HCT116 (cell line): ENCODE results near the gene CELF2. TPM values are rescaled to one million over a fixed set of nuclear protein-coding genes. Genes with fewer than 3 reads are reported as not detected.

Source experiments
- ATAC-seq: fragments of 200-7000 bp; cut with Tn5 transposase; 2 replicates; pipeline ENCODE4 v1.9.1; 2020; ENCODE audit warnings: mild to moderate bottlenecking, moderate library complexity
- BruUV-seq: library from RNA; stranded (reverse); fragments of 400-500 nt; replicated peaks from 2 replicates; lab custom pipeline; 2021; lab: Mats Ljungman, UMichigan
- CTCF ChIA-PET: fragments of 300-600 bp; sonication (Branson Sonifier 250); formaldehyde crosslinking; loops from one replicate; lab custom pipeline; 2021; ENCODE audit warnings: antibody characterized with exemption; lab: Charles Lee
- POLR2A ChIA-PET: fragments of 300-600, 350-600 bp; sonication (Branson Sonifier 250); formaldehyde crosslinking; loops from one replicate; lab custom pipeline; 2021; ENCODE audit warnings: antibody characterized with exemption; lab: Charles Lee
- RAD21 ChIA-PET, 2 experiments: fragments of 300-600 bp; sonication (Branson Sonifier 250); formaldehyde crosslinking; loops; one replicate each; lab custom pipeline; 2023; ENCODE audit warnings: low total read pairs in 2 of 2; ENCODE audit not compliant: uncharacterized antibody in 2 of 2, unreplicated experiment in 2 of 2, low non-redundant PET in 1 of 2; lab: Charles Lee
- DNase-seq: peaks from one replicate; pipeline ENCODE4 v3.0.0-alpha.2; 2010; ENCODE audit warnings: low read depth, low spot score
- H2AFZ ChIP-seq: fragments of 200-600 bp; shearing (Covaris generic), sonication (generic); 2 replicates; pipeline ENCODE4 v1.6.1; 2017; ENCODE audit warnings: low read depth, mixed run types, mixed read lengths, antibody characterized with exemption, low read length; ENCODE audit not compliant: poor library complexity, severe bottlenecking
- H3K27ac ChIP-seq: 2 replicates; pipeline ENCODE4 v1.5.1; 2012; ENCODE audit warnings: low read depth, low read length
- H3K27me3 ChIP-seq: fragments of 200-600 bp; sonication (generic); 2 replicates; pipeline ENCODE4 v1.6.1; 2016; ENCODE audit warnings: mixed run types, low read length, mixed read lengths; ENCODE audit not compliant: insufficient read depth
- H3K36me3 ChIP-seq, 2 experiments: fragments of 200-500 bp in 1 of 2; fragments of 200-600 bp in 1 of 2; sonication (Bioruptor generic) in 1 of 2; sonication (generic) in 1 of 2; 2 replicates each; pipeline versions ENCODE4 v1.5.1 to v1.6.1; 2014 to 2016; ENCODE audit warnings: low read length in 2 of 2, inconsistent platforms in 1 of 2, mixed read lengths in 1 of 2, mixed run types in 1 of 2; ENCODE audit not compliant: insufficient read depth in 2 of 2, control insufficient read depth in 1 of 2
- H3K4me1 ChIP-seq, 2 experiments: fragments of 200-600 bp in 1 of 2; sonication (generic) in 1 of 2; 2 replicates each; pipeline versions ENCODE4 v1.5.1 to v1.6.1; 2012 to 2017; ENCODE audit warnings: low read length in 2 of 2, inconsistent platforms in 1 of 2, mild to moderate bottlenecking in 1 of 2, mixed read lengths in 1 of 2, mixed run types in 1 of 2, moderate library complexity in 1 of 2; ENCODE audit not compliant: insufficient read depth in 2 of 2, control insufficient read depth in 1 of 2
- H3K4me2 ChIP-seq: fragments of 200-600 bp; sonication (generic); 2 replicates; pipeline ENCODE4 v1.6.1; 2017; ENCODE audit warnings: mixed run types, low read length, mixed read lengths
- H3K4me3 ChIP-seq, 2 experiments: fragments of 200-600 bp in 1 of 2; sonication (generic) in 1 of 2; replicated peaks in 1 of 2; 2 replicates each; pipeline ENCODE4 v1.5.1; 2011 to 2016; ENCODE audit warnings: low read length in 2 of 2, control low read depth in 1 of 2, low read depth in 1 of 2, mild to moderate bottlenecking in 1 of 2, mixed read lengths in 1 of 2, mixed run types in 1 of 2
- H3K79me2 ChIP-seq: fragments of 200-600 bp; sonication (generic); 2 replicates; pipeline ENCODE4 v1.6.1; 2017; ENCODE audit warnings: mild to moderate bottlenecking, mixed run types, low read length, moderate library complexity, mixed read lengths; ENCODE audit not compliant: insufficient read depth
- H3K9ac ChIP-seq: fragments of 200-600 bp; sonication (generic); 2 replicates; pipeline ENCODE4 v1.6.1; 2016; ENCODE audit warnings: low read length, mixed read lengths
- H3K9me2 ChIP-seq: fragments of 200-600 bp; sonication (generic), shearing (Covaris generic); 2 replicates; pipeline ENCODE4 v1.6.1; 2017; ENCODE audit warnings: mixed run types, mild to moderate bottlenecking, moderate library complexity; ENCODE audit not compliant: insufficient read depth
- H3K9me3 ChIP-seq, 2 experiments: fragments of 200-500 bp in 1 of 2; fragments of 200-600 bp in 1 of 2; sonication (Bioruptor generic) in 1 of 2; sonication (generic) in 1 of 2; 2 replicates each; pipeline ENCODE4 v1.6.1; 2014 to 2017; ENCODE audit warnings: low read length in 2 of 2, mixed read lengths in 2 of 2, inconsistent platforms in 1 of 2, low read depth in 1 of 2, mild to moderate bottlenecking in 1 of 2, mixed run types in 1 of 2, moderate library complexity in 1 of 2; ENCODE audit not compliant: control insufficient read depth in 1 of 2, insufficient read depth in 1 of 2
- H4K20me1 ChIP-seq: fragments of 200-600 bp; sonication (generic), shearing (Covaris generic); 2 replicates; pipeline ENCODE4 v1.6.1; 2017; ENCODE audit warnings: mixed run types, mild to moderate bottlenecking, moderate library complexity; ENCODE audit not compliant: insufficient read depth
- ATF3 ChIP-seq: IDR thresholded peaks from 2 replicates; pipeline ENCODE4 v1.6.1; 2012
- CEBPB ChIP-seq: IDR thresholded peaks from 2 replicates; pipeline ENCODE4 v1.6.1; 2012; ENCODE audit warnings: low read depth
- CTCF ChIP-seq, 3 experiments: fragments of 200-600 bp in 1 of 3; sonication (generic) in 1 of 3; IDR thresholded peaks in 2 of 3; conservative IDR thresholded peaks in 1 of 3; 2 replicates each; pipeline ENCODE4 v1.5.1; 2012 to 2017; ENCODE audit warnings: low read depth in 2 of 3, low read length in 2 of 3, antibody characterized with exemption in 1 of 3, borderline replicate concordance in 1 of 3, control low read depth in 1 of 3, mild to moderate bottlenecking in 1 of 3, mixed read lengths in 1 of 3, mixed run types in 1 of 3, moderate library complexity in 1 of 3; ENCODE audit not compliant: insufficient read depth in 1 of 3
- EGR1 ChIP-seq: IDR thresholded peaks from 2 replicates; pipeline ENCODE4 v1.6.1; 2012; ENCODE audit warnings: low read depth
- ELF1 ChIP-seq: IDR thresholded peaks from 2 replicates; pipeline ENCODE4 v1.6.1; 2012; ENCODE audit warnings: low read depth, borderline replicate concordance
- EZH2 ChIP-seq: fragments of 200-600 bp; sonication (generic); IDR thresholded peaks from 2 replicates; pipeline ENCODE4 v1.6.1; 2017; ENCODE audit warnings: antibody characterized with exemption, mixed run types
- EZH2phosphoT487 ChIP-seq: fragments of 200-600 bp; IDR thresholded peaks from 2 replicates; pipeline ENCODE4 v1.6.1; 2018; ENCODE audit warnings: antibody characterized with exemption, borderline replicate concordance
- FOSL1 ChIP-seq: IDR thresholded peaks from 2 replicates; pipeline ENCODE4 v1.6.1; 2012; ENCODE audit warnings: low read depth
- JUND ChIP-seq: IDR thresholded peaks from 2 replicates; pipeline ENCODE4 v1.6.1; 2012
- POLR2AphosphoS5 ChIP-seq: IDR thresholded peaks from 2 replicates; pipeline ENCODE4 v1.6.1; 2011; ENCODE audit warnings: mild to moderate bottlenecking, low read depth, low read length, moderate library complexity
- RAD21 ChIP-seq: IDR thresholded peaks from 2 replicates; pipeline ENCODE4 v1.6.1; 2012; ENCODE audit warnings: low read depth, mild to moderate bottlenecking
- REST ChIP-seq: IDR thresholded peaks from 2 replicates; pipeline ENCODE4 v1.6.1; 2012; ENCODE audit warnings: low read depth
- TCF7L2 ChIP-seq: IDR thresholded peaks from 2 replicates; pipeline ENCODE4 v1.7.0; 2011; ENCODE audit warnings: borderline replicate concordance, inconsistent platforms; ENCODE audit not compliant: insufficient read depth, insufficient read length; ENCODE audit errors: extremely low read depth
- YY1 ChIP-seq: IDR thresholded peaks from 2 replicates; pipeline ENCODE4 v1.6.1; 2011; ENCODE audit warnings: low read length, low read depth, moderate library complexity, mild to moderate bottlenecking; ENCODE audit not compliant: insufficient replicate concordance; ENCODE audit errors: extremely low read depth
- ZNF274 ChIP-seq: fragments of 200-500 bp; sonication (Bioruptor generic); IDR thresholded peaks from 2 replicates; pipeline ENCODE4 v1.6.1; 2014; ENCODE audit warnings: mild to moderate bottlenecking, low read depth, low read length, inconsistent platforms
- intact Hi-C: fragments of 100-400 bp; cut with micrococcal nuclease; formaldehyde crosslinking; loops from 2 replicates; pipeline ENCODE4 v1.10.0; 2022
- total RNA-seq: library from RNA; stranded (reverse); gene quantifications from one replicate; pipeline ENCODE4 v1.2.1, GENCODE V29; 2021; ENCODE audit not compliant: unreplicated experiment

CELF2 gene
- total RNA-seq, 1 experiment from 2014 or later, result 0.66 TPM

GRCh38 chr10:10995120-10995519 lies 22.6 kb upstream of the CELF2 start:
- Histone ChIP-seq H4K20me1 (no peaks in the 10 kb centered on the region), H3K4me1 (no peaks in the 10 kb centered on the region), H3K9me3 (peaks cover 4% of the 10 kb centered on the region in 2 experiments; a peak in 2 of 4 replicates), H3K4me2 (no peak overlapping the region), H2AFZ (no peak overlapping the region), H3K9ac (no peak overlapping the region), H3K27me3 (no peaks in the 10 kb centered on the region), H3K36me3 (no peaks in the 10 kb centered on the region), H3K27ac (no peak overlapping the region), H3K4me3 (no peak overlapping the region), H3K79me2 (no peaks in the 10 kb centered on the region), H3K9me2 (no peaks in the 10 kb centered on the region)
- ChIA-PET RAD21 (no interaction called here), CTCF (no interaction called here), POLR2A (no interaction called here)
- TF ChIP-seq CEBPB, result no peak
- no peak for TF ChIP-seq TCF7L2
- TF ChIP-seq ELF1, result no peak
- no peak for TF ChIP-seq EZH2
- no peak for TF ChIP-seq FOSL1
- no peak for TF ChIP-seq JUND
- no peak for TF ChIP-seq POLR2AphosphoS5
- no peak for TF ChIP-seq REST
- no peak for TF ChIP-seq ATF3
- no peak for TF ChIP-seq CTCF (IDR thresholded peaks at IDR 0.05 in 2 of 3, conservative IDR thresholded peaks at IDR 0.05 in 1 of 3; ENCODE audit: borderline replicate concordance in 1 of 3, insufficient read depth in 1 of 3, low read depth in 2 of 3, low read length in 2 of 3)
- TF ChIP-seq RAD21, result no peak
- TF ChIP-seq ZNF274, result no peak
- TF ChIP-seq EZH2phosphoT487, result no peak
- TF ChIP-seq EGR1, result no peak
- TF ChIP-seq YY1, result no peak
- intact Hi-C loops, result no loop called here
- DNase-seq, result no peak
- ATAC-seq, result no peak
- no TSS peak for BruUV-seq
